HCT116 (cell line): ENCODE results near the gene CENPU. TPM values are rescaled to one million over a fixed set of nuclear protein-coding genes. Genes with fewer than 3 reads are reported as not detected.

Source experiments
- ATAC-seq: fragments of 200-7000 bp; cut with Tn5 transposase; 2 replicates; pipeline ENCODE4 v1.9.1; 2020; ENCODE audit warnings: mild to moderate bottlenecking, moderate library complexity
- BruUV-seq: library from RNA; stranded (reverse); fragments of 400-500 nt; replicated peaks from 2 replicates; lab custom pipeline; 2021; lab: Mats Ljungman, UMichigan
- CTCF ChIA-PET: fragments of 300-600 bp; sonication (Branson Sonifier 250); formaldehyde crosslinking; loops from one replicate; lab custom pipeline; 2021; ENCODE audit warnings: antibody characterized with exemption; lab: Charles Lee
- POLR2A ChIA-PET: fragments of 300-600, 350-600 bp; sonication (Branson Sonifier 250); formaldehyde crosslinking; loops from one replicate; lab custom pipeline; 2021; ENCODE audit warnings: antibody characterized with exemption; lab: Charles Lee
- RAD21 ChIA-PET, 2 experiments: fragments of 300-600 bp; sonication (Branson Sonifier 250); formaldehyde crosslinking; loops; one replicate each; lab custom pipeline; 2023; ENCODE audit warnings: low total read pairs in 2 of 2; ENCODE audit not compliant: uncharacterized antibody in 2 of 2, unreplicated experiment in 2 of 2, low non-redundant PET in 1 of 2; lab: Charles Lee
- DNase-seq: peaks from one replicate; pipeline ENCODE4 v3.0.0-alpha.2; 2010; ENCODE audit warnings: low read depth, low spot score
- H2AFZ ChIP-seq: fragments of 200-600 bp; shearing (Covaris generic), sonication (generic); 2 replicates; pipeline ENCODE4 v1.6.1; 2017; ENCODE audit warnings: low read depth, mixed run types, mixed read lengths, antibody characterized with exemption, low read length; ENCODE audit not compliant: poor library complexity, severe bottlenecking
- H3K27ac ChIP-seq: 2 replicates; pipeline ENCODE4 v1.5.1; 2012; ENCODE audit warnings: low read depth, low read length
- H3K27me3 ChIP-seq: fragments of 200-600 bp; sonication (generic); 2 replicates; pipeline ENCODE4 v1.6.1; 2016; ENCODE audit warnings: mixed run types, low read length, mixed read lengths; ENCODE audit not compliant: insufficient read depth
- H3K36me3 ChIP-seq, 2 experiments: fragments of 200-500 bp in 1 of 2; fragments of 200-600 bp in 1 of 2; sonication (Bioruptor generic) in 1 of 2; sonication (generic) in 1 of 2; 2 replicates each; pipeline versions ENCODE4 v1.5.1 to v1.6.1; 2014 to 2016; ENCODE audit warnings: low read length in 2 of 2, inconsistent platforms in 1 of 2, mixed read lengths in 1 of 2, mixed run types in 1 of 2; ENCODE audit not compliant: insufficient read depth in 2 of 2, control insufficient read depth in 1 of 2
- H3K4me1 ChIP-seq, 2 experiments: fragments of 200-600 bp in 1 of 2; sonication (generic) in 1 of 2; 2 replicates each; pipeline versions ENCODE4 v1.5.1 to v1.6.1; 2012 to 2017; ENCODE audit warnings: low read length in 2 of 2, inconsistent platforms in 1 of 2, mild to moderate bottlenecking in 1 of 2, mixed read lengths in 1 of 2, mixed run types in 1 of 2, moderate library complexity in 1 of 2; ENCODE audit not compliant: insufficient read depth in 2 of 2, control insufficient read depth in 1 of 2
- H3K4me2 ChIP-seq: fragments of 200-600 bp; sonication (generic); 2 replicates; pipeline ENCODE4 v1.6.1; 2017; ENCODE audit warnings: mixed run types, low read length, mixed read lengths
- H3K4me3 ChIP-seq, 2 experiments: fragments of 200-600 bp in 1 of 2; sonication (generic) in 1 of 2; replicated peaks in 1 of 2; 2 replicates each; pipeline ENCODE4 v1.5.1; 2011 to 2016; ENCODE audit warnings: low read length in 2 of 2, control low read depth in 1 of 2, low read depth in 1 of 2, mild to moderate bottlenecking in 1 of 2, mixed read lengths in 1 of 2, mixed run types in 1 of 2
- H3K79me2 ChIP-seq: fragments of 200-600 bp; sonication (generic); 2 replicates; pipeline ENCODE4 v1.6.1; 2017; ENCODE audit warnings: mild to moderate bottlenecking, mixed run types, low read length, moderate library complexity, mixed read lengths; ENCODE audit not compliant: insufficient read depth
- H3K9ac ChIP-seq: fragments of 200-600 bp; sonication (generic); 2 replicates; pipeline ENCODE4 v1.6.1; 2016; ENCODE audit warnings: low read length, mixed read lengths
- H3K9me2 ChIP-seq: fragments of 200-600 bp; sonication (generic), shearing (Covaris generic); 2 replicates; pipeline ENCODE4 v1.6.1; 2017; ENCODE audit warnings: mixed run types, mild to moderate bottlenecking, moderate library complexity; ENCODE audit not compliant: insufficient read depth
- H3K9me3 ChIP-seq, 2 experiments: fragments of 200-500 bp in 1 of 2; fragments of 200-600 bp in 1 of 2; sonication (Bioruptor generic) in 1 of 2; sonication (generic) in 1 of 2; 2 replicates each; pipeline ENCODE4 v1.6.1; 2014 to 2017; ENCODE audit warnings: low read length in 2 of 2, mixed read lengths in 2 of 2, inconsistent platforms in 1 of 2, low read depth in 1 of 2, mild to moderate bottlenecking in 1 of 2, mixed run types in 1 of 2, moderate library complexity in 1 of 2; ENCODE audit not compliant: control insufficient read depth in 1 of 2, insufficient read depth in 1 of 2
- H4K20me1 ChIP-seq: fragments of 200-600 bp; sonication (generic), shearing (Covaris generic); 2 replicates; pipeline ENCODE4 v1.6.1; 2017; ENCODE audit warnings: mixed run types, mild to moderate bottlenecking, moderate library complexity; ENCODE audit not compliant: insufficient read depth
- ATF3 ChIP-seq: IDR thresholded peaks from 2 replicates; pipeline ENCODE4 v1.6.1; 2012
- CTCF ChIP-seq, 3 experiments: fragments of 200-600 bp in 1 of 3; sonication (generic) in 1 of 3; IDR thresholded peaks in 2 of 3; conservative IDR thresholded peaks in 1 of 3; 2 replicates each; pipeline ENCODE4 v1.5.1; 2012 to 2017; ENCODE audit warnings: low read depth in 2 of 3, low read length in 2 of 3, antibody characterized with exemption in 1 of 3, borderline replicate concordance in 1 of 3, control low read depth in 1 of 3, mild to moderate bottlenecking in 1 of 3, mixed read lengths in 1 of 3, mixed run types in 1 of 3, moderate library complexity in 1 of 3; ENCODE audit not compliant: insufficient read depth in 1 of 3
- ELF1 ChIP-seq: IDR thresholded peaks from 2 replicates; pipeline ENCODE4 v1.6.1; 2012; ENCODE audit warnings: low read depth, borderline replicate concordance
- EZH2 ChIP-seq: fragments of 200-600 bp; sonication (generic); IDR thresholded peaks from 2 replicates; pipeline ENCODE4 v1.6.1; 2017; ENCODE audit warnings: antibody characterized with exemption, mixed run types
- JUND ChIP-seq: IDR thresholded peaks from 2 replicates; pipeline ENCODE4 v1.6.1; 2012
- MAX ChIP-seq: IDR thresholded peaks from 2 replicates; pipeline ENCODE4 v1.6.1; 2012
- POLR2A ChIP-seq: IDR thresholded peaks from 2 replicates; pipeline ENCODE4 v1.7.0; 2011; ENCODE audit warnings: borderline replicate concordance; ENCODE audit not compliant: insufficient read depth, insufficient read length; ENCODE audit errors: extremely low read depth
- REST ChIP-seq: IDR thresholded peaks from 2 replicates; pipeline ENCODE4 v1.6.1; 2012; ENCODE audit warnings: low read depth
- SP1 ChIP-seq: IDR thresholded peaks from 2 replicates; pipeline ENCODE4 v1.6.1; 2012; ENCODE audit warnings: low read depth
- SRF ChIP-seq: IDR thresholded peaks from 2 replicates; pipeline ENCODE4 v1.6.1; 2012; ENCODE audit warnings: low read depth
- YY1 ChIP-seq: IDR thresholded peaks from 2 replicates; pipeline ENCODE4 v1.6.1; 2011; ENCODE audit warnings: low read length, low read depth, moderate library complexity, mild to moderate bottlenecking; ENCODE audit not compliant: insufficient replicate concordance; ENCODE audit errors: extremely low read depth
- ZFX ChIP-seq: fragments of 450-650 bp; IDR thresholded peaks from 2 replicates; pipeline ENCODE4 v1.6.1; 2017
- ZNF274 ChIP-seq: fragments of 200-500 bp; sonication (Bioruptor generic); IDR thresholded peaks from 2 replicates; pipeline ENCODE4 v1.6.1; 2014; ENCODE audit warnings: mild to moderate bottlenecking, low read depth, low read length, inconsistent platforms
- intact Hi-C: fragments of 100-400 bp; cut with micrococcal nuclease; formaldehyde crosslinking; loops from 2 replicates; pipeline ENCODE4 v1.10.0; 2022
- total RNA-seq: library from RNA; stranded (reverse); gene quantifications from one replicate; pipeline ENCODE4 v1.2.1, GENCODE V29; 2021; ENCODE audit not compliant: unreplicated experiment

The CENPU gene
- total RNA-seq, 1 experiment from 2014 or later = 28.2 TPM

GRCh38 chr4:184684491-184685189, 49.3 kb downstream of the CENPU start (continued):
- TF ChIP-seq ZNF274 (no peak), EZH2 (no peak), SRF (no peak), ATF3 (no peak), SP1 (no peak), MAX (no peak), YY1 (no peak), ELF1 (no peak), ZFX (no peak)

GRCh38 chr4:184681916-184682315, 52.0 kb downstream of the CENPU start:
- Histone ChIP-seq H3K79me2 (no peaks in the 10 kb centered on the region), H3K36me3 (no peaks in the 10 kb centered on the region), H3K27me3 (no peaks in the 10 kb centered on the region), H3K4me2 (no peak overlapping the region), H3K9me2 (no peaks in the 10 kb centered on the region), H4K20me1 (no peaks in the 10 kb centered on the region), H2AFZ (no peak overlapping the region), H3K9ac (no peak overlapping the region), H3K9me3 (no peaks in the 10 kb centered on the region), H3K27ac (no peak overlapping the region), H3K4me3 (no peak overlapping the region)
- ATAC-seq = no peak
- DNase-seq = no peak
- intact Hi-C loops = no loop called here
- POLR2A ChIA-PET = no interaction called here
- BruUV-seq = no TSS peak
- TF ChIP-seq JUND (no peak), ZNF274 (no peak), REST (no peak), POLR2A (no peak), CTCF (IDR thresholded peaks at IDR 0.05 in 2 of 3, conservative IDR thresholded peaks at IDR 0.05 in 1 of 3; ENCODE audit: borderline replicate concordance in 1 of 3, insufficient read depth in 1 of 3, low read depth in 2 of 3, low read length in 2 of 3) (no peak), ZFX (no peak)
- TF ChIP-seq, all 23 proteins: peak for 0
- H3K4me1 ChIP-seq = no peaks in the 10 kb centered on the region
- ChIA-PET RAD21 (no interaction called here), CTCF (no interaction called here)
